HG02642 (cell line): Measurements from ENCODE around the gene CRYGS.
"Not testable (repeated sequence)": the region's sequence is repeated elsewhere in the genome, so short reads cannot be mapped to it uniquely, and the experiment has no call there.

Source experiments
- ATAC-seq: cut with Tn5 transposase; IDR thresholded peaks from one replicate; pipeline ENCODE4 v1.9.1; 2021; ENCODE audit warnings: mild to moderate bottlenecking; ENCODE audit not compliant: unreplicated experiment, poor library complexity

Gene CRYGS

DNA sequence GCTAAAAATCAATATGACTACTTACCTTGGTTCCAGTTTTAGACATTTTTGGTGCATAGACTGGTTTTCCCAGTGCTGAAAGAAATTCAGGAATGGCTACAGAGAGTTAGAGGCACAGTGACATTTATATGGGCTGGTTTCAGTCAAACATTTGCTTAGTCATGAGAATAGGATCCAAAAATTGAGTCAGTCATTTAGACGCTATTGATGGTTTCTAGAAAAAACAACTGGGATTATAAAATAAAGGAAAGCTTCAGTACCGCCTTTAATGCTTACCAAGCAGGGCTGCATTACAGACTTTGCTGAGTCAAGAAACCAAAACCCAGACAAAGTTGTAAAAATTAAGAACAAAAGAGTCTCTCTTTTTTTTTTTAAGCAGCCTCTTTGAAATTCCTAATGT is at the start of gene CRYGS:
CRYGS (minus strand) TSS at position 100 of the 400 bp plus-strand sequence; CDS start at position 46, 54 bp downstream.
- ATAC-seq: no peak

DNA sequence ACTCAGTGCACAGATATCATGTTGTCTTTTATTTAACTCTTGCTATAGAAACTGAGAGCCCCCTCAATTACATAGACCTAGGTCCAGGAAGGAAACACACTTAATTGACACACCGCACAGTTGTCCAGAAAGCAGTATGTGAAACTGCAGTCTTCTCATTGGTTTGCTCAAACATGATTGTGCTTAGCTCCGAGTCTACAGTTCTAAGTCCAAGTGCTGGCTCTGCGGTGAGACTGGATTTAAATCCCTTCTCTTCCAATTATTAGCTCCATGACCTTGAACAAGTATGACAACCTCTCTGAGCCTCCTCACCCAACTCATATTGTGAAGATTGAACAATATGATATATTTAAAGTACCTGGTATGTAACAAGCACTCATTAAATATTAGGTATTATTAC is 49.7 kb upstream of the CRYGS start:
- no peak for ATAC-seq

DNA sequence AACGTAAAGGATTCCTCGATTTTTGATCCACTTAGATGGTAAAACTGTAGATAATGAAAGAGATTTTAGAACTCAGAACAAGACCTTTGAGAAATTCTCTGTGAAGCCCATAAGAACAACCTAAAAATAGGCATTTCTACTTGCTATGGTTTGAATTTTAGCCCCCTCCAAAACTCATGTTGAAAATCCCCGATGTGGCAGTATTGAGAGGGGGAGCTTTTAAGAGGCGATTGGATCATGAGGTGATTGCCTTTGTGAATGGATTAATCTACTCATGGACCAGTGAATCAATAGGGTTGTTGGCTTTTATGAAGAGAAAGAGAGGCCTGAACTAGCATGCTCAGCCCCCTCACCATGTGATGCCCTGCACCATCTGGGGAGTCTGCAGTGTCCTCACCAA is 48.5 kb upstream of the CRYGS start:
- no peak for ATAC-seq

DNA sequence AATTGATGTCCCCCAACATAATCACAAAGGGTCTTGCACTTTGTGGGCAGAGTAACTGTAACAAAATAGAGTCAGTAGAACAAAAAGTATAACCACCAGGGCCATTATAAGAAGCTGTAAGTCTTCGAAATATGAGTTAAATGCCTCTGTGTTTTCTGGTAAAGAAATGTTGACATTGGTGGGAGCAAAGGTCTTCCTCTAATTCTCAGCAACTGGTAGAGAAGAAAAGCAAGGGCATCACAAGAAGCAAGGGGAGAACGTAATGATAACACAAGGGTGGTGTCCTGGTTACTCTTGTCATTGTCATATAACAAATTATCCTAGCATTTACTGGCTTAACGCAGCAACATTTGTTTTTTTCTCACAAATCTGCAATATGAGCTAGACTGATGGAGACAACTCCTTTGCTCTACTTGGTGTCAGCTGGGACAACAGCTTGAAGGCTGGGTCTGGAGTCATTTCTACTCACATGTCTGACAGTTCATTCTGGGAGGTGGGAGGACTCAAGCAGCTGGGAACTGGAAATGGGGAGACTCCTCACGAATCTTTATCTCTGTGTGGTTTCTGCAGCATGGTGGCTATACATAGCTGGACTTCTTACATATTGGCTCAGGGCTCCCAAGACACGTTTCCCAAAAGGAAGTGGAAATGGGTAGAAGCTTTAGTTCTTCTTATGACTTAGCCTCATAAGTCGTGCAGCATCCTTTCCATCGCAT is 46.6 kb upstream of the CRYGS start:
- ATAC-seq: no peak

DNA sequence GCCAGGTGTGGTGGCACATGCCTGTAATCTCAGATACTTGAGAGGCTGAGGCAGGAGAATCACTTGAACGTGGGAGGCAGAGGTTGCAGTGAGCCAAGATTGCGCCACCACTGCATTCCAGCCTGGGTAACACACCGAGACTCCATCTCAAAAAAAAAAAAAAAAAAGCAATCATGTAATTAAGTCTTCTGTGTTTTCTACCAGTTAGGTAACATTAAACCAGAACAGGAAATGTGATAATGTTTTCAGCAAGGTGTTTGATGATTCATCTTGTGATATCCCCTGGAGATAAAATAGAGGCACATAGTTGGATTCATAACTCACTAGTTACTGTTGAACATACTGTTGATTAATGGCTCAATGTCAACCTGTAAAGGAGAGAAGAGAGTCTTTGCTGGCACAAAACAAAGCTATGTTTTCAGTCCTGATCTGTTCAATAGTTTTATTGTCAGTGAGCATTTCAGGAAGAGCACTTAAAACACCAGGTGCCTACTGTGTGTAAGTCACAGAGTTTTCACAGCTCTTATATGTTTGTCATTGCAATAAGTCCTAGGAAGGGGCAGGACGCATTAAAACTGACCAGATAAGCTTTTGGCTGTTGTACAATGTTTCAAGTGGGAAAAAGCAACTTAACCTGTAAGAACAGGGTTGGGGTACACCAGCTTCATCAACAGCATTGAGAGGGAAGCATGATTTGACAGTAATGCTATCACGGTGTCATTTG is 45.8 kb upstream of the CRYGS start:
- no peak for ATAC-seq

DNA sequence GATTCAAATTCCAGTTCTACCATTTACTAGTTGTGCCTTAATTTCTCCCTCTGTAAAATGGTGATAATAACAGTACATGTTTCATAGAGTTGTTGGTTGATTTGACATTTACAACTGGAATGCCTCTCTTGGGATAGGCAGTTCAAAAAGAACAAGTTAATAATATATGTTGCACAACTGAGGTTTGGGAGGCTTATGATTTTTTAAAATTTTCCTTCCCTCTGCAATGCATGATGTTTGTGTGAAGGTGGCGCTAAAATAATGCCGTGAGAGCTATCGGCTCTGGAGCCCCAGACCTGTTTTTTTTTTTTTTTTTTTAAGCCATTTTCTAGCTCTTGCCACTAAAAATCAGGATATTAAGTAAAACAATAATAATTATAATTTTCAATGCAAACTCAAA is 44.9 kb upstream of the CRYGS start:
- ATAC-seq: no peak

DNA sequence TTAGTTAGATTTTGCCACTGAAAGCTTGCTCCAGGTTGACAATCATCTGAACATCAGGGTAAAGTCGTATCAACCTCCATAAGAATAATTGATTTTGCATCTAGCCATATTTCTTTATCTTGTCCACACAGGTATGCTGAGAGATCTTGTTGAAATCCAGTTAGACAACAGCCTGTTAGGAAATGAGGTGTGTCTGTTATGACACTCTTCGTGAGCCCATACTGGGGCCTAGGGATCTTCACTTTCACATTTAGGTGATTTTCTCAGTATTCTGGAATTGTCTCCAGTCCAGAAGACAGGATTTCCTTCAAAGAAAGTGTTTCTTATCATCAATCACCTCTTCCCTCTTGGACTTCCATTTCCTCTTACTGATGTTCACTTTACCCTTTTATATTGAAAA is 44.5 kb upstream of the CRYGS start:
- no peak for ATAC-seq

DNA sequence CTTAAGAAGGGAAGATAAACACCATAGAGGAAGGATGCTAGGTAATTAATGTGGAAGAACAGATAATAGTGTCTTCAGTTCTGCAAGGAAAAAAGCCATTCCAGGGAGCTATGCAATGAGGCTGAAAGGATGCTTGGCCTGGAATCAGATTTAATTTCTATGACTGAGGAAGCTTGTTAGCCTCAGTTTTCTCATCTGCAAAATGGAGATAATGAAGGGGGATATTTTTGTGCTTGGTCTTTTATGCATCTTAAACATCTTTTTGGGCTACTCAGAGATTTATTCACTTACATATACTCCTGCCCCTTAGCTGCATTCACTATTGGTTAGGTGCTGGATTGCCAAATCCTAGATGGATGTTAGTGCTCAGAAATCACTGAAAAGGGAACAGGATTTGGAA is 43.0 kb upstream of the CRYGS start:
- ATAC-seq: no peak

DNA sequence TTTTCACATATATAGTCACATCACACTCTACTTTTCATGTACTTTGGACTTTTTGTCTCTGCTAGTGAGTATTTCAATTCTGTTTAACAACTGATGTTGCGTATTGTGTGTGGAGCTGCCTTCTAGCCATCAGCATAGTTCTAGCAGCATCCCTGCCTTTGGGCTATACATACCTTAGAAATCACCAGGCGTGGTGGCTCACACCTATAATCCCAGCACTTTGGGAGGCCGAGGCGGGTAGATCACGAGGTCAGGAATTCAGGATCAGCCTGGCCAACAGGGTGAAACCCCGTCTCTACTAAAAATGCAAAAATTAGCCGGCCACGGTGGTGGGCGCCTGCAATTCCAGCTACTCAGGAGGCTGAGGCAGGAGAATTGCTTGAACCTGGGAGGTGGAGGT is 42.1 kb upstream of the CRYGS start:
- not testable (repeated sequence) for ATAC-seq

DNA sequence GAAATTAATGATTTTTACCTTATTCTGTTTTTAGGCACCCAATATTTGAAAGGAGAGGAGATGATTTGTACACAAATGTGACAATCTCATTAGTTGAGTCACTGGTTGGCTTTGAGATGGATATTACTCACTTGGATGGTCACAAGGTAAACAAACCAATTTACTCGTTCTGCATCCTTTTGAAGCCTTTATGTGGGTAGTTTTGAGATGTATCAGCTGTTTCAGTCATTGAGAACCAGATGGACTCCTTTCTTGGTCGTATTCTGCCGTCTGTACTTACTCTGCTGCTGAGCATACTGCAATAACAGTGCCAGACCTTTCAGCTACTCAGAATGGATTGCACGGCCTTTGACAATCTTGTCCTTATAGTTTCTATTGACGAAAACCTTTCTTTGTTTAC is 39.7 kb upstream of the CRYGS start:
- no peak for ATAC-seq

DNA sequence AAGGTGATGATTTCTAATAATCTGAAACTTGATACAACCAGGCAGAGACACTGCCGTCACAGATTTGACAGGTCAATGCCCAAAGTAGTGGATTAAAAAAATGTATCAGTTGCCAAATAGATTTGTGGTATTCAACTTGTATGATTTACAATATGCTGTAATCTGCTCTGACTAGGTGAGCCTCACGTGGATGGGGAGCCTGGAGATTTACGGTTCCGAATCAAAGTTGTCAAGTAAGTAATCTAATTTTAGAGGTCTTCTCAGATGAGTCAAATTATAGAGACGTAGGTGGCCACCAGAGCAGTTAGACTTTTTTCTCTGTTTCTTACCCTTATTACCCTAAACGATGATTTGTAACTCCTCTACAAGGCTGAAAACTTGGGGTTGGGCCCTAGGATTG is 38.4 kb upstream of the CRYGS start:
- no peak for ATAC-seq

DNA sequence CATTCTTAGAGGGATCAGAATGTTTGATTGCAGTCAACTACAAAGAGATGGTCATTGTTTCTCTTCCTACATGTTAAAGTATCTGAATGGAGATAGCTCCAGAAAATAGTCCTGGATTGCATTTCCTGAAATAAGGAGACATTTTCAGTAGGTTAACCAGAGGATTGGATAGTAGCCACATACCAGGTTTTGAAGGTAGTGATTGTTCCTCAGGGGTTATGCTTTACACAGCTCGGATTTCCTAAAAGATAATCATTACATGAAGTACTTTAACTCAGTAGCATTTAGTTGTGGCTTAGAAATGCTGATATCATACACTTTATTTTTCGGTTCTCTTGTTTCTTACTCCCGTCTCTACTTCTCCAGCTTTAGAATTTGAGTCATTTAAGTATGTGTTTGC is 36.6 kb upstream of the CRYGS start:
- ATAC-seq: no peak

DNA sequence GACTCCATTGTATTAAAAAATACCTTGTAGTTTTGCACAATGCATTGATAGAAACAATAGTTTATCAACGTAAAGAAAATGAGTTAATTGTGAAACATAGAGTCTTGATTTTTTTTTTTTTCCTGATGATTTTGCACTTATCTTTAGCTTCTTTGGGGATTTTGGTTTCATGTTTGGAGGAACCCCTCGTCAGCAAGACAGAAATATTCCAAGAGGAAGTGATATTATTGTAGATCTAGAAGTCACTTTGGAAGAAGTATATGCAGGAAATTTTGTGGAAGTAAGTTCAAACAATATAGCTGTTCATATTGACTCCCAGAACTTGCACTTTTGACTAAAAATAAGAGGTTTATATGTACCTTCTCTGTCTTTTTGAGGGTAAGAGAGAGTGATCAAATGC is 33.3 kb upstream of the CRYGS start:
- no peak for ATAC-seq

DNA sequence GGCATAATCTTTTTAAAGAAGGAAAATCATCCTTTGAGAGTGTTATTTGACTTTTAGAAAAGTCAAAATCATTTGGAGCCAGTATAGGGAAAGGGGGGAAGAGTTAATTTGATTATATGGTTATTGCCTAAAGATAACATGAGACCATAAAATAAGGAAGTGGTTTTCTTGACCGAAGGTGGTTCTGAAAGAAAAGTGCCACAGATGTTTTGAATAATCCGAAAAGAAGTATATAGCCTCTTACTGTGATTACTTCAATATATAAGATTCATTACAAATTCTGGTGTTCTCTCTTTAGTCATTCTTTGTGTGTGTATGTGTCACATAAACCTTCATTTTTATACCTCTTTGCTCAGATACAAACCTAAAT is 27.4 kb upstream of the CRYGS start:
- no peak for ATAC-seq

DNA sequence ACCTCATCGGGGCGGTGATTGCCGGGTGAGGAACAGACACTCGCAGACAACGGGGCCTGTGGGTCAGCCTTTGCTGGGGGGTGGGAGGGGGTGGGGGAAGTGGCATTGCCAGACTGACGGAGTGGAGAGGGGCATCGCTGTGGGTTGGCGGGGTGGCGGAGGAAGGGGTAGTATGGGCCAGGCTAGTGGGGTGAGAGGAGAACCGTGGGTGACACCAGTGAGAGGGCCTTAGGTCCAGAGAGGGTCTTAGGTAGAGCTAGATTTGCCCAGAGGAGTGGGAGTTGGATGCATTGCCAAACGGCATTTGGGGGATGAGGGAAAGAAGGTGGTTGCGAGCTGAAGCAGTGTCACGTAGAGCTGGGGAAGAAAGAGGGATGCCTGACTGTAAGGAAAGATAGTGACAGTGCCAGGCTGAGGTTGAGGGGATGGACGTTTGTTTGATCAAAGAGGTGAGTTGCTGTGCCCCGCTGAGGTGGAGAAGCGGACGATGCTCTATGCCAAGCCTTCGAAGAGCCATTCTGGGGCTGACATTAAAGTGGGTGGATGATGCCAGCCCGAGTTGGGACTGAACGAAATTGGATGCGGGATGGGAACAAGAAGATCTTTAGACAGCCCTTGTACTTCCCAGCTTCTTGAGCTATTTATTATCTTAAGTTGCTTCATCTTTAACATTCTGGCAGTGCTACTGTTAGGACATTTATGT is 26.9 kb upstream of the CRYGS start:
- ATAC-seq: no peak

DNA sequence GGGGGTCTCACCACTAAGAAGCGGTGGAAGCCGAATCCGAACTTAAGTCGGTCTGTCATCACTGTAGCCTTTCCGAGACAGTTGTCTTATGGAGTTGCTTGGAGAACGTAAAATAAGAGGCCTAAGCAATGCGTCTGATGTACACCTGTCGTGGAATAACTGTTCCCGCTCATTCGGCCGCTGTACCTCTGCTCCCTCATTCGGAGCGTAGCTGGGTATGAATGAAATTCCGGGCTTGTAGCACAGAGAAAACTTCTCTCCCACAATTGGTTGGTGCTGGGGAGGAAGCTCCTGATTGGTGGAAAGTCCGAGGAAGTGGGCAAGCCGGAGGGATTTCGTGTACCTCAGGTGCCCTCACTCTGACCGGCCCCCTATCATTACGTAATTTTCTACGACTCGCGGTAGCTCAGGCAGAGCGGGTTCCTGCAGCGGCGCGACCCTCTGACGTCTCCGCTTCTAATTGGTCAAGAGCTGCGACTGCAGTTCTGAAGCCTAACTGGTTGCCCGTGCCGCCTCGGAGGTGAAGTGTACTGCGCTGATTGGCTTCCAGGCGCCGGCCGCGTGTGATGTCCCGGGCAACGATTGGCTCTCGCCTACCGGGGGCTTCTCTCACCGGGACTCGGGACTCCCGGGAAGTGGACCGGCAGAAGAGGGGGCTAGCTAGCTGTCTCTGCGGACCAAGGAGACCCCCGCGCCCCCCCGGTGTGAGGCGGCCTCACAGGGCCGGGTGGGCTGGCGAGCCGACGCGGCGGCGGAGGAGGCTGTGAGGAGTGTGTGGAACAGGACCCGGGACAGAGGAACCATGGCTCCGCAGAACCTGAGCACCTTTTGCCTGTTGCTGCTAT is 26.1 kb upstream of the CRYGS start, which contains the start of gene DNAJB11:
DNAJB11 (plus strand) TSS at position 625 of the 845 bp plus-strand sequence; CDS start at position 803, 178 bp downstream.
- peak; percentile 88 for ATAC-seq

DNA sequence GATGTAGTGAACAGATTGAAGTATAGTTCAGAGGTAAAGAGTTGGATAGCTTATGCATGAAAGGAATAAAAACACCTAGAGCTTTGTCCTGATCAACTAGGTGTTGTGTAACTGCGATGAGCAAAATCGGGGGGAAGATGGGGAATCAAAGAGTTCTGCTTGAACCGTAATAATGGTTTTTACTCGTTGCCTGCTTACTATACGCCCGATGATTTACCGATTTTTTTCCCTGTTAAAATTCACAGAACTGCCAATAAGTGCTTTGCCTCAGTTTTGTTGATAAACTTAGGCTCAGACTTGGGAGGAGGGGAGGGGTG is 25.6 kb upstream of the CRYGS start:
- ATAC-seq: no peak

DNA sequence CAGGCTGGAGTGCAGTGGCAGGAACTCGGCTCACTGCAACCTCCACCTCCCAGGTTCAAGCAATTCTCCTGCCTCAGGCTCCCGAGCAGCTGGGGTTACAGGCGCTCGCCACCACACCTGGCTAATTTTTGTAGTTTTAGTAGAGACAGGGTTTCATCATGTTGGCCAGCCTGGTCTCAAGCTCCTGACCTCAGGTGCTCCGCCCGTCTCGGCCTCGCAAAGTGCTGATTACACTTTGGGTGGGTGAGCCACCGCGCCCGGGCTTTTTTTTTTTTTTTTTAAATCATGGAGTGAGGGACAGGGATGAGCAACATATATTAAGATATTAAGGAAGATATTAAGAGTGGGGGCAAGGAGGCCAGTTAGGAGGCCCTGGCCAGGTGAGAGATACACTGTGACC is 25.2 kb upstream of the CRYGS start:
- not testable (repeated sequence) for ATAC-seq

DNA sequence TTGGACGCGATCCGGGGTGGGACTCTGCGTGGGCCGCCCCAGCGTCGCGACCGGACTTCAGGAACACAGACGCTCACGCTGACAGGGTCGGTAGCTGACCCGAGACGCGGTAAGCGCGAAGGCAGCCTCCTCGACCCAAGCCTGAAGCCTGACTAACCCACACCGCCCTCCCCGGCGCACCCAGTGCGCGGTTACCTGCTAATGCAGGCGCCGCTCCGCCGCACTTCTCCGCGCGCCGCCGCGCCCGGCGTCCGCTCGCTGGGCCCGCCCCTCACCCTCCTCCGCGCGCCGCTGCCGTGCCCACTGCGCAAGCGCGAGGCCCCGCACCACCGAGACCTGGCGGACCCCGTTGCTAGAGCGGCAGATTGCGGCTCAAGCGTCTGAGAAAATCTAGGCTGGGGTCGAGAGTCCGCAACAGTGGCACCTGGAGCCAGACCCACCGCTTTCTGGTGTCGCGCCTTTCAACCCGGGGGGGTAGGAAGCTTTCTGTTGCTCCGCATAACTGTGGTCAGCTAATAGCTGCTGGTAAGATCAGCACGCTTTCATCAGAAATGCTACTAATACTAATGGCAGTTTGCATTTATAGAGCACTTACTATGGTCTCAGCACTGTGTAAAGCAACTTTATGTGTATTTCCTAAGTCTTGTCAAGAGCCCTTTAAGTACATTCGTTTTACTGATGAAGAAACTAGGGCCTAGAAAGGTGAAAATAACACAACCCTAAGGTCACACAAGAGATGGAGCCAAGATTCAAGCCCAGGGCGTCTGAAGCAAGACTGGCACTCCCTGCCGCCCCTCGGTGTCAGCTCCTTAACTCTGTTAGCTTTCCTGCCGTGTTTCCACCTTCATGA is 23.1 kb upstream of the CRYGS start, which contains the start of gene TBCCD1:
TBCCD1 (minus strand) TSS at position 268 of the 850 bp plus-strand sequence. CDS start 3,010 bp downstream, outside the sequence.
- ATAC-seq: peak; percentile 57

DNA sequence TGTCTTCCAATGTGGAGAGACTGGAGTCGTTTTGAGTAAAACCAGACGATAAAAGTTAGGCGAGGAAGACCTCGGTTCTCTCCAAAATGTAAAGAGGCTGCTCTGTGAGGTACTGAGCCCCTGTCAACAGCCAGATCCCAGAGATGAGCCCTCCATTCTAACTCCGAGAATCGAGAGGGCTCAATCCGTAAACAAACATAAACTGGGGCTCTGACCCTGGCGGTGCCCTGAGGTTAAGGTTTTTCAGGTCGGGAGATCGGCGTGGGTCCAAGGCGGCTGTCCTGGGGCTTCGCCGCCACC is 22.5 kb upstream of the CRYGS start:
- ATAC-seq: no peak
